ENCODE measurements around the gene JPH2. TPM values are rescaled to one million over a fixed set of nuclear protein-coding genes. Genes with fewer than 3 reads are reported as not detected.

JPH2 gene
- total RNA-seq, 1 experiment from 2014 or later: 0.81 TPM

DNA sequence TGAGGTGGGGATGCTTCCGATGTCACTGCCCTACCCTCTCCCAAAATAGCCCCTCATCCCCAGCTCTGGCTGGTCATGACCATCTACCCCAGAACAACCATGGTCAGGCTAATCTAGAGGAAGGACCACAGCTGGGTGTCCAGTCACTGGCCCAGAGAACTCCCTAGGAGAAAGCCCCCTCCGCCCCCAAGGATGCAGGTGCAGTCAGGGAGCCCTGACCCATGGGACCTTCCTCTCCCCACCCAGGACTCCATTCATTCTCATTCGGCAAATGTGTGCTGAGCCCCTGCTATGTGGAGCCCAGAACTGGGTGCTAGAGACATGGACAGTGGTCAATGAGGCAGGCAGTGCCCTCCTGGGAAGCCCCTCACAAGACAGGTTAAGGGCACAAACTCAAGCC lies 60.5 kb downstream of the JPH2 start:
- ChIA-PET CTCF (no interaction called here), POLR2A (no interaction called here)
- H3K27ac Mint-ChIP-seq: no peak overlapping the region
- H3K4me3 Mint-ChIP-seq: no peak overlapping the region
- no peaks in the 10 kb centered on the region for H3K9me3 Mint-ChIP-seq
- H3K4me1 Mint-ChIP-seq: no peaks in the 10 kb centered on the region
- TF ChIP-seq FOXP1 (CRISPR knock-in tag; IDR thresholded peaks at IDR 0.05; ENCODE audit: borderline replicate concordance) (no peak), ZSCAN18 (CRISPR knock-in tag; IDR thresholded peaks at IDR 0.05) (no peak), TEAD4 (CRISPR knock-in tag; IDR thresholded peaks at IDR 0.05) (no peak), HMGXB4 (CRISPR knock-in tag; IDR thresholded peaks at IDR 0.05) (no peak), ZNF317 (CRISPR knock-in tag; IDR thresholded peaks at IDR 0.05; ENCODE audit: borderline replicate concordance, low read depth) (no peak), NR3C1 (CRISPR knock-in tag; conservative IDR thresholded peaks at IDR 0.05; ENCODE audit: low read depth) (no peak), ATF1 (CRISPR knock-in tag; IDR thresholded peaks at IDR 0.05) (no peak), CREB1 (CRISPR knock-in tag; IDR thresholded peaks at IDR 0.05) (no peak), NFE2L1 (CRISPR knock-in tag; IDR thresholded peaks at IDR 0.05) (no peak), RORB (CRISPR knock-in tag; IDR thresholded peaks at IDR 0.05) (no peak), GRHL2 (CRISPR knock-in tag; IDR thresholded peaks at IDR 0.05; ENCODE audit: insufficient replicate concordance, severe bottlenecking) (no peak), TCF7 (CRISPR knock-in tag; IDR thresholded peaks at IDR 0.05; ENCODE audit: low read depth) (no peak), NFYB (CRISPR knock-in tag; conservative IDR thresholded peaks at IDR 0.05; ENCODE audit: low read depth) (no peak), ZNF425 (CRISPR knock-in tag; conservative IDR thresholded peaks at IDR 0.05) (no peak), ZNF416 (CRISPR knock-in tag; IDR thresholded peaks at IDR 0.05) (no peak)
- TF ChIP-seq, protein P1, sequence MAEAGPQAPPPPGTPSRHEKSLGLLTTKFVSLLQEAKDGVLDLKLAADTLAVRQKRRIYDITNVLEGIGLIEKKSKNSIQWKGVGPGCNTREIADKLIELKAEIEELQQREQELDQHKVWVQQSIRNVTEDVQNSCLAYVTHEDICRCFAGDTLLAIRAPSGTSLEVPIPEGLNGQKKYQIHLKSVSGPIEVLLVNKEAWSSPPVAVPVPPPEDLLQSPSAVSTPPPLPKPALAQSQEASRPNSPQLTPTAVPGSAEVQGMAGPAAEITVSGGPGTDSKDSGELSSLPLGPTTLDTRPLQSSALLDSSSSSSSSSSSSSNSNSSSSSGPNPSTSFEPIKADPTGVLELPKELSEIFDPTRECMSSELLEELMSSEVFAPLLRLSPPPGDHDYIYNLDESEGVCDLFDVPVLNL (CRISPR knock-in tag; IDR thresholded peaks at IDR 0.05; ENCODE audit: borderline replicate concordance, low read depth): no peak
- TF ChIP-seq, protein P2, sequence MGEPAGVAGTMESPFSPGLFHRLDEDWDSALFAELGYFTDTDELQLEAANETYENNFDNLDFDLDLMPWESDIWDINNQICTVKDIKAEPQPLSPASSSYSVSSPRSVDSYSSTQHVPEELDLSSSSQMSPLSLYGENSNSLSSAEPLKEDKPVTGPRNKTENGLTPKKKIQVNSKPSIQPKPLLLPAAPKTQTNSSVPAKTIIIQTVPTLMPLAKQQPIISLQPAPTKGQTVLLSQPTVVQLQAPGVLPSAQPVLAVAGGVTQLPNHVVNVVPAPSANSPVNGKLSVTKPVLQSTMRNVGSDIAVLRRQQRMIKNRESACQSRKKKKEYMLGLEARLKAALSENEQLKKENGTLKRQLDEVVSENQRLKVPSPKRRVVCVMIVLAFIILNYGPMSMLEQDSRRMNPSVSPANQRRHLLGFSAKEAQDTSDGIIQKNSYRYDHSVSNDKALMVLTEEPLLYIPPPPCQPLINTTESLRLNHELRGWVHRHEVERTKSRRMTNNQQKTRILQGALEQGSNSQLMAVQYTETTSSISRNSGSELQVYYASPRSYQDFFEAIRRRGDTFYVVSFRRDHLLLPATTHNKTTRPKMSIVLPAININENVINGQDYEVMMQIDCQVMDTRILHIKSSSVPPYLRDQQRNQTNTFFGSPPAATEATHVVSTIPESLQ (CRISPR knock-in tag; IDR thresholded peaks at IDR 0.05): no peak
- TF ChIP-seq, protein P3, sequence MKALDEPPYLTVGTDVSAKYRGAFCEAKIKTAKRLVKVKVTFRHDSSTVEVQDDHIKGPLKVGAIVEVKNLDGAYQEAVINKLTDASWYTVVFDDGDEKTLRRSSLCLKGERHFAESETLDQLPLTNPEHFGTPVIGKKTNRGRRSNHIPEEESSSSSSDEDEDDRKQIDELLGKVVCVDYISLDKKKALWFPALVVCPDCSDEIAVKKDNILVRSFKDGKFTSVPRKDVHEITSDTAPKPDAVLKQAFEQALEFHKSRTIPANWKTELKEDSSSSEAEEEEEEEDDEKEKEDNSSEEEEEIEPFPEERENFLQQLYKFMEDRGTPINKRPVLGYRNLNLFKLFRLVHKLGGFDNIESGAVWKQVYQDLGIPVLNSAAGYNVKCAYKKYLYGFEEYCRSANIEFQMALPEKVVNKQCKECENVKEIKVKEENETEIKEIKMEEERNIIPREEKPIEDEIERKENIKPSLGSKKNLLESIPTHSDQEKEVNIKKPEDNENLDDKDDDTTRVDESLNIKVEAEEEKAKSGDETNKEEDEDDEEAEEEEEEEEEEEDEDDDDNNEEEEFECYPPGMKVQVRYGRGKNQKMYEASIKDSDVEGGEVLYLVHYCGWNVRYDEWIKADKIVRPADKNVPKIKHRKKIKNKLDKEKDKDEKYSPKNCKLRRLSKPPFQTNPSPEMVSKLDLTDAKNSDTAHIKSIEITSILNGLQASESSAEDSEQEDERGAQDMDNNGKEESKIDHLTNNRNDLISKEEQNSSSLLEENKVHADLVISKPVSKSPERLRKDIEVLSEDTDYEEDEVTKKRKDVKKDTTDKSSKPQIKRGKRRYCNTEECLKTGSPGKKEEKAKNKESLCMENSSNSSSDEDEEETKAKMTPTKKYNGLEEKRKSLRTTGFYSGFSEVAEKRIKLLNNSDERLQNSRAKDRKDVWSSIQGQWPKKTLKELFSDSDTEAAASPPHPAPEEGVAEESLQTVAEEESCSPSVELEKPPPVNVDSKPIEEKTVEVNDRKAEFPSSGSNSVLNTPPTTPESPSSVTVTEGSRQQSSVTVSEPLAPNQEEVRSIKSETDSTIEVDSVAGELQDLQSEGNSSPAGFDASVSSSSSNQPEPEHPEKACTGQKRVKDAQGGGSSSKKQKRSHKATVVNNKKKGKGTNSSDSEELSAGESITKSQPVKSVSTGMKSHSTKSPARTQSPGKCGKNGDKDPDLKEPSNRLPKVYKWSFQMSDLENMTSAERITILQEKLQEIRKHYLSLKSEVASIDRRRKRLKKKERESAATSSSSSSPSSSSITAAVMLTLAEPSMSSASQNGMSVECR (CRISPR knock-in tag; IDR thresholded peaks at IDR 0.05; ENCODE audit: borderline replicate concordance): no peak
- TF ChIP-seq, protein P4, sequence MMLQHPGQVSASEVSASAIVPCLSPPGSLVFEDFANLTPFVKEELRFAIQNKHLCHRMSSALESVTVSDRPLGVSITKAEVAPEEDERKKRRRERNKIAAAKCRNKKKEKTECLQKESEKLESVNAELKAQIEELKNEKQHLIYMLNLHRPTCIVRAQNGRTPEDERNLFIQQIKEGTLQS (CRISPR knock-in tag; conservative IDR thresholded peaks at IDR 0.05): no peak
- ATAC-seq: no peak
- no peaks in the 10 kb centered on the region for H3K36me3 Mint-ChIP-seq
- no peak for DNase-seq (ENCODE audit: low spot score)
- no peaks in the 10 kb centered on the region for H3K27me3 Mint-ChIP-seq (ENCODE audit: low read depth)

Measured in WTC11 (cell line).